Stimulated activated CD4-positive, alpha-beta T cell treated with anti-CD3 and anti-CD28 coated beads, Interleukin-15, amount 100 ng/mL, for 48 hours (primary cell): ENCODE data around the gene BCAN.

ENCODE experiments used
- DNase-seq, 2 donors: peaks; one replicate each; pipeline ENCODE4 v3.0.0-alpha.2; 2020; ENCODE audit warnings: low read depth in 2 of 2

The BCAN gene

GRCh38 chr1:156696755-156697154 lies 54.8 kb downstream of the BCAN start:
- DNase-seq: no peak

GRCh38 chr1:156697481-156697880 lies 55.6 kb downstream of the BCAN start:
- DNase-seq: no peak

- no peak for DNase-seq
Measured at GRCh38 chr1:156698995-156699394, 57.1 kb downstream of the BCAN start.

- DNase-seq: no peak
Measured at GRCh38 chr1:156700736-156701531, 59.0 kb downstream of the BCAN start.

GRCh38 chr1:156703336-156703735 lies 61.4 kb downstream of the BCAN start:
- no peak for DNase-seq

GRCh38 chr1:156703741-156704140 lies 61.8 kb downstream of the BCAN start:
- no peak for DNase-seq

- no peak for DNase-seq
Measured at GRCh38 chr1:156704166-156704711, 62.3 kb downstream of the BCAN start.

- DNase-seq: peak in 1 of 2 donors; percentile 49
Measured at GRCh38 chr1:156704930-156705320, 63.0 kb downstream of the BCAN start.

- DNase-seq: no peak
Measured at GRCh38 chr1:156705321-156705917, 63.5 kb downstream of the BCAN start, which contains the start of gene CRABP2. Gene CRABP2 (minus strand): TSS chr1:156705583. CDS start chr1:156705446, 137 bp downstream.

GRCh38 chr1:156705918-156706656 lies 64.2 kb downstream of the BCAN start:
- peak; percentile 39 to 71 for DNase-seq

- DNase-seq: no peak
Measured at GRCh38 chr1:156706657-156707416, 64.9 kb downstream of the BCAN start.

- DNase-seq: no peak
Measured at GRCh38 chr1:156707417-156708217, 65.7 kb downstream of the BCAN start.

- no peak for DNase-seq
Measured at GRCh38 chr1:156708218-156708661, 66.3 kb downstream of the BCAN start.

- no peak for DNase-seq
Measured at GRCh38 chr1:156709031-156709430, 67.1 kb downstream of the BCAN start.
